ENCODE measurements around the gene SPOP.
"Not testable (repeated sequence)": the region's sequence is repeated elsewhere in the genome, so short reads cannot be mapped to it uniquely, and the experiment has no call there.

The SPOP gene

GRCh38 chr17:49677933-49678847 is at the start of gene SPOP:
SPOP (minus strand) TSS chr17:49678097; CDS start chr17:49622810, 55,287 bp downstream.
- peak; percentile 89 for DNase-seq (ENCODE audit: insufficient read length, low spot score)
- peak; percentile 96 for FAIRE-seq
- TF ChIP-seq POLR2A (IDR thresholded peaks at IDR 0.05; ENCODE audit: low read depth, low read length) = peak; percentile 83

GRCh38 chr17:49727380-49727779 is 49.5 kb upstream of the SPOP start:
- FAIRE-seq = no peak
- no peak for DNase-seq (ENCODE audit: insufficient read length, low spot score)
- TF ChIP-seq POLR2A (IDR thresholded peaks at IDR 0.05; ENCODE audit: low read depth, low read length) = no peak

DNA sequence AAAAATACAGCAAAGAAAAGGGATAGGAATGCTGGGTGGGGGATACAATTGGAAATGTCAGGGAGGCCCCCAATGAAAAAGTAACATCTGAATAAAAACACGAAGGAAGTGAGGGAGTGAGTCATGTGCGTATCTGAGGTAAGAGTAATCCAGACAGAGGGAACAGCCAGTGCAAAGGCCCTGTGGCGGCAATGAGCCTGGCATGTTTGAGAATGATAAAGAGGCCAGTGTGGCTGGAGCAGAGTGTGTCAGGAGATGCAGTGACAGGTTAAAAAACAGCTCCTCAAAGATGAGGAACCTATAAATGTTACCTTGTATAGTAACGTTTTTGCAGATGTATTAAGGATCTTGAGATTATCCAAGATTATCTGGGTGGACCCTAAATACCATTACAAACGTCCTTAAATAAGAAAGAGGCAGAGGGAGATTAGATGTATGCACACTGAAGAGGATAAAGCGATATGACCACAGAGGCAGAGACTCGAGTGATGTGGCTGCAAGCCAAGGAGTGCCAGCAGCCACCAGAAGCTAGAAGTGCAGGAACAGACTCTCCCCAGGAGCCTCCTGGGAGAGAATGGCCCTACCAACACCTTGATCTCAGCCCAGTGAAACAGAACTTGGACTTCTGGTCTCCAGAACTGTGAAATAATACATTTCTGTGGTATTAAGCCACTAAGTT is 47.7 kb upstream of the SPOP start:
- no peak for DNase-seq (ENCODE audit: insufficient read length, low spot score)
- no peak for TF ChIP-seq POLR2A (IDR thresholded peaks at IDR 0.05; ENCODE audit: low read depth, low read length)
- no peak for FAIRE-seq

GRCh38 chr17:49724552-49724951 is 46.7 kb upstream of the SPOP start:
- not testable (repeated sequence) for DNase-seq (ENCODE audit: insufficient read length, low spot score); FAIRE-seq

- no peak for TF ChIP-seq POLR2A (IDR thresholded peaks at IDR 0.05; ENCODE audit: low read depth, low read length)
- DNase-seq (ENCODE audit: insufficient read length, low spot score) (no peak), FAIRE-seq (no peak)
Measured at GRCh38 chr17:49723423-49723822, 45.5 kb upstream of the SPOP start.

- FAIRE-seq (no peak), DNase-seq (ENCODE audit: insufficient read length, low spot score) (no peak)
- TF ChIP-seq POLR2A (IDR thresholded peaks at IDR 0.05; ENCODE audit: low read depth, low read length) = no peak
Measured at GRCh38 chr17:49722066-49722465, 44.2 kb upstream of the SPOP start.

GRCh38 chr17:49717371-49717861 is 39.5 kb upstream of the SPOP start:
- no peak for DNase-seq (ENCODE audit: insufficient read length, low spot score)
- no peak for TF ChIP-seq POLR2A (IDR thresholded peaks at IDR 0.05; ENCODE audit: low read depth, low read length)
- no peak for FAIRE-seq

- FAIRE-seq = no peak
- TF ChIP-seq POLR2A (IDR thresholded peaks at IDR 0.05; ENCODE audit: low read depth, low read length) = no peak
- no peak for DNase-seq (ENCODE audit: insufficient read length, low spot score)
Measured at GRCh38 chr17:49716668-49717364, 38.9 kb upstream of the SPOP start.

- FAIRE-seq (no peak), DNase-seq (ENCODE audit: insufficient read length, low spot score) (no peak)
- TF ChIP-seq POLR2A (IDR thresholded peaks at IDR 0.05; ENCODE audit: low read depth, low read length) = no peak
Measured at GRCh38 chr17:49715717-49716279, 37.9 kb upstream of the SPOP start.

DNA sequence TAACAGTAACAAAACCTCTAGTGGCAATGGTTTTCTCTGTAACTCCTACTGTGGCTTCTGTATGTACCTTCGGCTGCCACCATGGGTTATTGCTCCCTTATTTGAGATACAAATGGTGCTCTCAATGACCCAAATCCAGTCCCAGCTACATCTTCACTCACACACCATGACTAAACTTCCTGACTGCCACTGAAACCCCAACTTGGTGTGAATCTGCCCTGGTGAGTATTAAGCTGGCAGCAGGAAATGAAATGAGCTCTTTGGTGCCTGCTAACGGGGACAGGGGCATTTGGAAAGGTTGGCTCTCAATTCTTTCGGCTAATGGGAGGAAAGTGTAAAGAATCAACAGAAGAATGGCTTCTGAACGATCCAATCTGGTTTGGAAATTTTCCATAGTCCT is 37.3 kb upstream of the SPOP start:
- FAIRE-seq = no peak
- TF ChIP-seq POLR2A (IDR thresholded peaks at IDR 0.05; ENCODE audit: low read depth, low read length) = no peak
- no peak for DNase-seq (ENCODE audit: insufficient read length, low spot score)

- TF ChIP-seq POLR2A (IDR thresholded peaks at IDR 0.05; ENCODE audit: low read depth, low read length) = no peak
- DNase-seq (ENCODE audit: insufficient read length, low spot score) (no peak), FAIRE-seq (no peak)
Measured at GRCh38 chr17:49708515-49709183, 30.8 kb upstream of the SPOP start.

DNA sequence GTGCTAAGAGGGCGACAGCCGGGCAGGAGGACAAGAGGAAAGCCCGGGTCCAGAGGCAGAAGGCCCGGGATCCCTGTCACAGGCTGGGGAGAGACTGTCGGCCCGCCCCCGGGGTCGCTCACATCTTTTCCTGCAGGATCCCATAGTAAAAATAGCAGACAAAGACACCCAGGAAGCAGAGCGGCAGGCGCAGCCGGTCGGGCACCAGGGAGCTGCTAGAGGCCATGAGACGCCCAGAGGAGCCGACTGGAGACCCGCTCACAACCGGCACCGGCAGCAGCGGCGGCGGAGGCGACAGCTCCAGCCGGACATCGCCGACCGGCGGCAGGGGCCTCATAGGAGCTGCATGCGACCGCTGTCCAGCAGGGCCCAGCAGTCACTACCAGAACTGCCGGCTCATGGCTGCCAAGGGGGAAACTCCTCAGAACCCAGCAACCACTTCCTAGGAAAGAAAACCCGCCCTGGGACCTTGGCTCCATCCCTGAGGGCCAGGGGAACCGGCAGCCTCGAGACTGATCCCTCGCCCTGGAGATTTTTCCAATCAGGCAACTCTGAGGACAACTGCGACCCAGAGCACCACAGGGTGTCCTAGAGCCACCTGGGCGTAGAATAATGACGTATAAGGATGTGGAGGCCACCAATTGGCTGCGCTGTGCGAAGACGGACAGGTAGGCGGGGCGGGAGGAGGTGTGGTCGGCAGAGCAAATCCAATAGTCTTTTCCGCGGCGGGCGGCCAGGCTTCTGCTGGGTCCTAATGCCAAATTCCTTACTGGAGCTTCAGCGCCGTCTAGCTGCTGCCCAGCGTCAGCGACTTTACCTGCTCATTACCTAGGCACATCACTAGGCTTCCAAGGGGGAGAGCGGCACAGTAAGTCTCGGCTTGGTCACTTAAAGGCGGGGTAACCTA is 30.0 kb upstream of the SPOP start, which contains the start of gene SLC35B1:
TSS of gene SLC35B1 (minus strand) at position 357 of the 907 bp plus-strand sequence. CDS start at position 226, 131 bp downstream.
- FAIRE-seq (peak; percentile 89), DNase-seq (ENCODE audit: insufficient read length, low spot score) (peak; percentile 100)
- TF ChIP-seq POLR2A (IDR thresholded peaks at IDR 0.05; ENCODE audit: low read depth, low read length) = peak; percentile 71

All from H54 (cell line).